NB4 (cell line): Measurements from ENCODE around the gene CDC73.
A peak's percentile ranks its signal among the peaks of the same experiment; 100 is the strongest.

ENCODE experiments used
- DNase-seq: peaks from one replicate; pipeline ENCODE4 v3.0.0; 2010; ENCODE audit warnings: low read depth
- H3K4me3 ChIP-seq: one replicate; pipeline ENCODE4 v1.5.1; 2011; ENCODE audit warnings: mild to moderate bottlenecking, low read depth, low read length, moderate library complexity
- CTCF ChIP-seq: IDR thresholded peaks from one replicate; pipeline ENCODE4 v1.5.1; 2012; ENCODE audit warnings: low read depth, low read length
- MAX ChIP-seq: IDR thresholded peaks from 2 replicates; pipeline ENCODE4 v1.6.1; 2011; ENCODE audit warnings: low read depth, low read length
- MYC ChIP-seq: IDR thresholded peaks from 2 replicates; pipeline ENCODE4 v1.6.1; 2011; ENCODE audit warnings: low read depth, low read length
- POLR2A ChIP-seq: IDR thresholded peaks from 2 replicates; pipeline ENCODE4 v1.6.1; 2011; ENCODE audit warnings: mild to moderate bottlenecking; ENCODE audit not compliant: insufficient read length; ENCODE audit errors: extremely low read depth

CDC73 gene

GRCh38 chr1:193110246-193110645 is 11.6 kb upstream of the CDC73 start:
- no peak overlapping the region for H3K4me3 ChIP-seq
- TF ChIP-seq MAX (no peak), CTCF (no peak), MYC (no peak), POLR2A (no peak)
- no peak for DNase-seq

GRCh38 chr1:193110864-193111263 is 11.0 kb upstream of the CDC73 start:
- DNase-seq, result no peak
- no peak overlapping the region for H3K4me3 ChIP-seq
- TF ChIP-seq MYC (no peak), MAX (no peak), POLR2A (no peak), CTCF (no peak)

- TF ChIP-seq CTCF, result no peak
- peak; percentile 76 for DNase-seq
Measured at GRCh38 chr1:193111641-193112090, 10.2 kb upstream of the CDC73 start.

GRCh38 chr1:193113258-193113991 is 8.4 kb upstream of the CDC73 start:
- TF ChIP-seq MAX (no peak), MYC (no peak), CTCF (no peak), POLR2A (no peak)
- DNase-seq, result no peak
- no peak overlapping the region for H3K4me3 ChIP-seq

More at GRCh38 chr1:193111641-193112090, 10.2 kb upstream of the CDC73 start:
- H3K4me3 ChIP-seq, result no peak overlapping the region

GRCh38 chr1:193113992-193114332 is 7.9 kb upstream of the CDC73 start:
- DNase-seq, result no peak

More at GRCh38 chr1:193113992-193114332, 7.9 kb upstream of the CDC73 start:
- H3K4me3 ChIP-seq, result no peak overlapping the region
- TF ChIP-seq CTCF, result no peak
- TF ChIP-seq MYC, result no peak
- no peak for TF ChIP-seq POLR2A
- TF ChIP-seq MAX, result no peak
